IMR-90 (cell line): Measurements from ENCODE around the gene FGF12. TPM values are rescaled to one million over a fixed set of nuclear protein-coding genes. Genes with fewer than 3 reads are reported as not detected.

ENCODE experiments used
- ATAC-seq: fragments of 200-7000 bp; cut with Tn5 transposase; 2 replicates; pipeline ENCODE4 v1.9.1; 2020; ENCODE audit warnings: low read depth, mild to moderate bottlenecking, moderate library complexity
- BruUV-seq: library from RNA; stranded (reverse); fragments of 400-500 nt; replicated peaks from 2 replicates; lab custom pipeline; 2021; lab: Mats Ljungman, UMichigan
- CTCF ChIA-PET: fragments of 300-600 bp; formaldehyde crosslinking; extraction: SDS; loops from one replicate; lab custom pipeline; 2021; ENCODE audit warnings: antibody characterized with exemption; lab: Yijun Ruan, JAX
- POLR2A ChIA-PET: fragments of 300-600 bp; sonication (Branson Sonifier 250); formaldehyde crosslinking; loops from one replicate; lab custom pipeline; 2022; ENCODE audit warnings: antibody characterized with exemption; ENCODE audit not compliant: unreplicated experiment; lab: Charles Lee
- DNase-seq: peaks from one replicate; pipeline ENCODE4 v3.0.0; 2013
- H2AFZ ChIP-seq: replicated peaks from 2 replicates; pipeline ENCODE3; 2013; ENCODE audit warnings: low read length, mild to moderate bottlenecking; ENCODE audit not compliant: poor library complexity
- H2AK5ac ChIP-seq: 2 replicates; pipeline ENCODE4 v1.6.1; 2013; ENCODE audit warnings: low read depth, low read length, inconsistent platforms
- H2AK9ac ChIP-seq: replicated peaks from 2 replicates; pipeline ENCODE3; 2013; ENCODE audit warnings: mild to moderate bottlenecking, low read depth, low read length, moderate library complexity; ENCODE audit not compliant: poor library complexity
- H2BK120ac ChIP-seq: 2 replicates; pipeline ENCODE4 v1.6.1; 2013; ENCODE audit warnings: low read depth, low read length, inconsistent platforms
- H2BK15ac ChIP-seq: 3 replicates; pipeline ENCODE4 v1.6.1; 2013; ENCODE audit warnings: low read depth, low read length, inconsistent platforms
- H2BK20ac ChIP-seq: 2 replicates; pipeline ENCODE4 v1.6.1; 2013; ENCODE audit warnings: low read depth, mild to moderate bottlenecking, inconsistent platforms, low read length, moderate library complexity
- H2BK5ac ChIP-seq: 2 replicates; pipeline ENCODE4 v1.6.1; 2013; ENCODE audit warnings: mild to moderate bottlenecking, low read depth, low read length, inconsistent platforms; ENCODE audit not compliant: poor library complexity, severe bottlenecking
- H3K14ac ChIP-seq: replicated peaks from 2 replicates; pipeline ENCODE4 v1.6.1; 2013; ENCODE audit warnings: low read depth, low read length, inconsistent platforms
- H3K18ac ChIP-seq: 2 replicates; pipeline ENCODE4 v1.6.1; 2013; ENCODE audit warnings: low read depth, low read length, control low read depth
- H3K23ac ChIP-seq: 2 replicates; pipeline ENCODE4 v1.6.1; 2013; ENCODE audit warnings: low read depth, low read length, inconsistent platforms
- H3K27ac ChIP-seq: 2 replicates; pipeline ENCODE4 v1.5.1; 2013; ENCODE audit warnings: mild to moderate bottlenecking, control low read depth, low read length; ENCODE audit not compliant: insufficient read depth
- H3K27me3 ChIP-seq: 2 replicates; pipeline ENCODE4 v1.6.1; 2013; ENCODE audit warnings: low read length; ENCODE audit not compliant: control insufficient read depth, insufficient read depth
- H3K36me3 ChIP-seq: 2 replicates; pipeline ENCODE4 v1.6.1; 2013; ENCODE audit warnings: low read length, mixed read lengths; ENCODE audit not compliant: control insufficient read depth, insufficient read depth
- H3K4ac ChIP-seq: 2 replicates; pipeline ENCODE4 v1.6.1; 2013; ENCODE audit warnings: low read depth, low read length, inconsistent platforms
- H3K4me1 ChIP-seq: 2 replicates; pipeline ENCODE4 v1.6.1; 2013; ENCODE audit warnings: low read length, mixed read lengths; ENCODE audit not compliant: control insufficient read depth, insufficient read depth
- H3K4me2 ChIP-seq: 2 replicates; pipeline ENCODE4 v1.6.1; 2013; ENCODE audit warnings: low read depth, mild to moderate bottlenecking, control low read depth, low read length, moderate library complexity
- H3K4me3 ChIP-seq: 2 replicates; pipeline ENCODE4 v1.5.1; 2013; ENCODE audit warnings: low read depth, mild to moderate bottlenecking, control low read depth, low read length, moderate library complexity; ENCODE audit not compliant: insufficient read depth
- H3K56ac ChIP-seq: 2 replicates; pipeline ENCODE4 v1.6.1; 2013; ENCODE audit warnings: low read length, inconsistent platforms; ENCODE audit not compliant: insufficient read depth; ENCODE audit errors: extremely low read depth
- H3K79me1 ChIP-seq, 2 experiments: 2 replicates each; pipeline ENCODE4 v1.6.1; 2013; ENCODE audit warnings: low read length in 2 of 2, inconsistent platforms in 1 of 2, low read depth in 1 of 2
- H3K9ac ChIP-seq: 2 replicates; pipeline ENCODE4 v1.6.1; 2013; ENCODE audit warnings: low read depth, low read length, control low read depth
- H3K9me1 ChIP-seq: 2 replicates; pipeline ENCODE4 v1.6.1; 2013; ENCODE audit warnings: low read length, inconsistent platforms; ENCODE audit not compliant: insufficient read depth
- H3K9me3 ChIP-seq: 2 replicates; pipeline ENCODE4 v1.6.1; 2013; ENCODE audit warnings: low read length; ENCODE audit not compliant: control insufficient read depth, insufficient read depth
- H4K20me1 ChIP-seq: 2 replicates; pipeline ENCODE4 v1.6.1; 2013; ENCODE audit warnings: low read length, inconsistent platforms; ENCODE audit not compliant: insufficient read depth
- H4K5ac ChIP-seq: 2 replicates; pipeline ENCODE4 v1.6.1; 2013; ENCODE audit warnings: mild to moderate bottlenecking, low read depth, low read length, control low read depth
- H4K8ac ChIP-seq, 2 experiments: 2 replicates each; pipeline ENCODE4 v1.6.1; 2013; ENCODE audit warnings: low read depth in 2 of 2, low read length in 2 of 2, control low read depth in 1 of 2, inconsistent platforms in 1 of 2
- H4K91ac ChIP-seq: 2 replicates; pipeline ENCODE4 v1.6.1; 2013; ENCODE audit warnings: low read depth, low read length, inconsistent platforms; ENCODE audit not compliant: insufficient read depth
- MAZ ChIP-seq: IDR thresholded peaks from 2 replicates; pipeline ENCODE4 v1.6.1; 2012; ENCODE audit warnings: low read depth, mild to moderate bottlenecking, low read length, improper control_type of control experiment, moderate library complexity, borderline replicate concordance
- RAD21 ChIP-seq: IDR thresholded peaks from 2 replicates; pipeline ENCODE4 v1.6.1; 2012; ENCODE audit warnings: low read length, improper control_type of control experiment
- WGBS, 2 experiments: methylation state at CpG; one replicate each; pipeline versions ENCODE4 v1.1.5 to v1.1.7; 2013; ENCODE audit warnings: missing lambda C conversion rate in 2 of 2; ENCODE audit not compliant: insufficient read length in 1 of 2; ENCODE audit errors: extremely low coverage in 2 of 2; 5-methylcytosine and 5-hydroxymethylcytosine counted together
- dilution Hi-C: fragments of 300-500 bp; cut with HindIII; formaldehyde crosslinking; loops from one replicate; pipeline ENCODE4 v1.14.3; 2018; ENCODE audit warnings: low sequenced_read_pairs; ENCODE audit not compliant: unreplicated experiment
- in situ Hi-C: fragments of 300-500 bp; cut with MboI; formaldehyde crosslinking; loops from 3 replicates; pipeline ENCODE4 v1.14.3; 2019; ENCODE audit warnings: low sequenced_read_pairs, inconsistent platforms, mixed read lengths
- intact Hi-C: fragments of 100-400 bp; cut with micrococcal nuclease; formaldehyde crosslinking; loops from 2 replicates; pipeline ENCODE4 v1.10.0; 2022
- polyA plus RNA-seq, 3 experiments: library from polyadenylated mRNA; depleted of rRNA; stranded (reverse); fragments of >200 nt; gene quantifications; 2 replicates each; pipeline ENCODE4 v1.2.3, GENCODE V29; 2012; ENCODE audit warnings: low replicate concordance in 1 of 3
- total RNA-seq: library from RNA; depleted of rRNA; stranded (reverse); fragments of >200 nt; gene quantifications from 2 replicates; pipeline ENCODE4 v1.2.3, GENCODE V29; 2012

FGF12 gene
- total and polyA plus RNA-seq, 2 of the 4 experiments (the other 2 are of a cell fraction): not detected

DNA sequence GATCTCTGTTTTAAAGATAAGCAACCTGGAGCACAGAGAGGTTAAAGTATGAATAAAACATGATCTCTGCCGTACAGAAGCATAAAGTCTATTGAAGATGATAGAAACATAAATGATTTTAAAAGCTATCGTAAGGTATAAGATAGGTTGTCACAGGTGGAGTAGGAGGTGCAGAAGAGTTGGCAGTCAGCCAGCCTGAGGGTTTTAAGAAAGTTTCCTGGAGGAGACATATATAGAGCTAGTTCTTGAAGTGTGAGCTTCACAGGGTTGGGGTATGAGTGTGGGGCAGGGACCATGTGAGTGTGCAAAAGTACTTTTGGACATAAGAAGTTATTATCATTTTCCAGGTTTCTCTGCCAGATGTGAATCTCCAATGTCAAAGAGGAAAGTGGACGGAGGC lies 3.9 kb upstream of the FGF12 start:
- no peak overlapping the region for H4K8ac ChIP-seq
- in situ Hi-C loops: no loop called here
- no peak overlapping the region for H2AK5ac ChIP-seq
- ChIA-PET CTCF (no interaction called here), POLR2A (no interaction called here)
- no peak overlapping the region for H4K5ac ChIP-seq
- no peak overlapping the region for H3K4ac ChIP-seq
- H3K27ac ChIP-seq: no peak overlapping the region
- no peak overlapping the region for H2BK20ac ChIP-seq
- ATAC-seq (no peak), DNase-seq (no peak)
- H2BK120ac ChIP-seq: no peak overlapping the region
- H3K9me3 ChIP-seq: no peaks in the 10 kb centered on the region
- no peak overlapping the region for H2AK9ac ChIP-seq
- no peak overlapping the region for H3K23ac ChIP-seq
- no peak overlapping the region for H3K56ac ChIP-seq
- H3K4me3 ChIP-seq: no peak overlapping the region
- H3K36me3 ChIP-seq: no peaks in the 10 kb centered on the region
- H3K9me1 ChIP-seq: no peaks in the 10 kb centered on the region
- no peak overlapping the region for H3K18ac ChIP-seq
- H3K4me2 ChIP-seq: no peak overlapping the region
- no peak overlapping the region for H3K9ac ChIP-seq
- no peak overlapping the region for H4K91ac ChIP-seq
- no peaks in the 10 kb centered on the region for H4K20me1 ChIP-seq
- H2BK5ac ChIP-seq: no peak overlapping the region
- no TSS peak for BruUV-seq
- TF ChIP-seq RAD21 (no peak), MAZ (no peak)
- no peaks in the 10 kb centered on the region for H3K4me1 ChIP-seq
- 17% methylated on average over 1 of the region's 3 CpGs; no CpG with 5 or more reads in 1 of the 2 experiments for WGBS, 2 experiments
- H2BK15ac ChIP-seq: no peak overlapping the region
- no peak overlapping the region for H3K14ac ChIP-seq
- no peak overlapping the region for H2AFZ ChIP-seq
- H3K27me3 ChIP-seq: no peaks in the 10 kb centered on the region
- intact Hi-C loops: no loop called here
- dilution Hi-C loops: no loop called here
- no peaks in the 10 kb centered on the region for H3K79me1 ChIP-seq
